HepG2 (cell line): Measurements from ENCODE around the gene ADAMTS13. TPM values are rescaled to one million over a fixed set of nuclear protein-coding genes. Genes with fewer than 3 reads are reported as not detected.

ENCODE experiments used
- ATAC-seq: fragments of 200-7000 bp; cut with Tn5 transposase; 3 replicates; pipeline ENCODE4 v1.9.1; 2020; ENCODE audit warnings: mild to moderate bottlenecking, moderate library complexity
- BruUV-seq: library from RNA; stranded (reverse); fragments of 400-500 nt; replicated peaks from 2 replicates; lab custom pipeline; 2021; lab: Mats Ljungman, UMichigan
- CTCF ChIA-PET: fragments of 300-600 bp; formaldehyde crosslinking; extraction: SDS; loops from one replicate; lab custom pipeline; 2021; ENCODE audit warnings: low total read pairs, inconsistent platforms, low intra/inter-chr PET ratio; lab: Yijun Ruan, JAX
- POLR2A ChIA-PET: fragments of 350-600 bp; sonication (Branson Sonifier 250); formaldehyde crosslinking; loops from one replicate; lab custom pipeline; 2020; ENCODE audit warnings: antibody characterized with exemption, inconsistent platforms; lab: Yijun Ruan, JAX
- DNase-seq: peaks from one replicate; pipeline ENCODE4 v3.0.0-alpha.2; 2015; ENCODE audit warnings: low spot score
- FAIRE-seq: peaks from 3 replicates; lab custom pipeline; 2011; peaks lifted over from hg19 to GRCh38; lab: Jason Lieb, UNC
- H2AFZ ChIP-seq: one replicate; pipeline ENCODE4 v1.6.1; 2011; ENCODE audit warnings: low read length, inconsistent platforms
- H3K27ac ChIP-seq: fragments of 300-600 bp; 3 replicates; pipeline ENCODE4 v1.8.0; 2011; ENCODE audit warnings: mixed run types, mild to moderate bottlenecking, mixed read lengths, low read length, inconsistent platforms; ENCODE audit not compliant: insufficient read depth; ENCODE audit errors: extremely low read length
- H3K27me3 ChIP-seq, 2 experiments: fragments of 200-600 bp in 1 of 2; 2 replicates in 1 of 2; 3 replicates in 1 of 2; pipeline versions ENCODE4 v1.6.0 to v1.8.0; 2011; ENCODE audit warnings: low read length in 2 of 2, mild to moderate bottlenecking in 2 of 2, moderate library complexity in 2 of 2, inconsistent platforms in 1 of 2; ENCODE audit not compliant: insufficient read depth in 2 of 2, control insufficient read depth in 1 of 2
- H3K36me3 ChIP-seq, 2 experiments: fragments of 200-600 bp in 1 of 2; replicated peaks in 1 of 2; 2 replicates in 1 of 2; 3 replicates in 1 of 2; pipeline versions ENCODE4 v1.5.1 to v1.8.0; 2011; ENCODE audit warnings: low read length in 2 of 2, inconsistent platforms in 1 of 2; ENCODE audit not compliant: insufficient read depth in 2 of 2, control insufficient read depth in 1 of 2
- H3K4me1 ChIP-seq: 2 replicates; pipeline ENCODE4 v1.5.1; 2012; ENCODE audit warnings: low read length, inconsistent platforms; ENCODE audit not compliant: insufficient read depth
- H3K4me2 ChIP-seq: 2 replicates; pipeline ENCODE4 v1.6.0; 2011; ENCODE audit warnings: low read depth, low read length, inconsistent platforms
- H3K4me3 ChIP-seq, 3 experiments: fragments of 200-600 bp in 1 of 3; sonication (generic), shearing (Covaris generic) in 1 of 3; replicated peaks in 1 of 3; 2 replicates each; pipeline ENCODE4 v1.5.1; 2011 to 2016; ENCODE audit warnings: low read length in 3 of 3, inconsistent platforms in 2 of 3, low read depth in 2 of 3, mild to moderate bottlenecking in 2 of 3, control low read depth in 1 of 3, mixed read lengths in 1 of 3; ENCODE audit not compliant: insufficient read depth in 1 of 3
- H3K79me2 ChIP-seq: one replicate; pipeline ENCODE4 v1.6.1; 2011; ENCODE audit warnings: low read length, inconsistent platforms; ENCODE audit not compliant: insufficient read depth
- H3K9ac ChIP-seq: 2 replicates; pipeline ENCODE4 v1.6.0; 2011; ENCODE audit warnings: mild to moderate bottlenecking, low read depth, low read length, inconsistent platforms; ENCODE audit not compliant: insufficient read depth
- H3K9me3 ChIP-seq: 2 replicates; pipeline ENCODE4 v1.5.1; 2012; ENCODE audit warnings: mild to moderate bottlenecking, low read length
- H4K20me1 ChIP-seq: 2 replicates; pipeline ENCODE4 v1.6.0; 2011; ENCODE audit warnings: inconsistent platforms, mild to moderate bottlenecking, low read length, moderate library complexity; ENCODE audit not compliant: insufficient read depth
- HMGA1 ChIP-seq: sonication (generic); formaldehyde crosslinking; conservative IDR thresholded peaks from 2 replicates; pipeline ENCODE4 v1.4.0; 2020; ENCODE audit warnings: missing genetic modification reagents
- HNF4A ChIP-seq: sonication (generic); formaldehyde crosslinking; IDR thresholded peaks from 2 replicates; pipeline ENCODE4 v1.4.0; 2020; ENCODE audit warnings: missing genetic modification reagents
- HNRNPL ChIP-seq: fragments of 200-400 bp; formaldehyde crosslinking; IDR thresholded peaks from 2 replicates; pipeline ENCODE4 v1.6.1; 2017; ENCODE audit warnings: mild to moderate bottlenecking, low read depth, low read length
- MAF1 ChIP-seq: sonication (generic); formaldehyde crosslinking; IDR thresholded peaks from 2 replicates; pipeline ENCODE4 v1.5.0; 2020; ENCODE audit warnings: missing genetic modification reagents, borderline replicate concordance
- NPAS2 ChIP-seq: sonication (generic); formaldehyde crosslinking; IDR thresholded peaks from 2 replicates; pipeline ENCODE4 v1.8.0; 2022; ENCODE audit warnings: mild to moderate bottlenecking, missing genetic modification reagents, borderline replicate concordance
- PCBP1 ChIP-seq: fragments of 200-400 bp; formaldehyde crosslinking; IDR thresholded peaks from 2 replicates; pipeline ENCODE4 v1.6.1; 2017; ENCODE audit warnings: mild to moderate bottlenecking, low read depth, low read length, borderline replicate concordance
- PHF21A ChIP-seq: sonication (generic); formaldehyde crosslinking; IDR thresholded peaks from 2 replicates; pipeline ENCODE4 v1.5.0; 2020; ENCODE audit warnings: mild to moderate bottlenecking, missing genetic modification reagents
- RARA ChIP-seq: IDR thresholded peaks from 2 replicates; pipeline ENCODE4 v1.6.1; 2016; ENCODE audit warnings: missing genetic modification reagents, missing compliant biosample characterization
- RBFOX2 ChIP-seq: fragments of 200-400 bp; formaldehyde crosslinking; IDR thresholded peaks from 2 replicates; pipeline ENCODE4 v1.6.1; 2017; ENCODE audit warnings: low read depth, mild to moderate bottlenecking, low read length
- REXO4 ChIP-seq: sonication (generic); formaldehyde crosslinking; IDR thresholded peaks from 2 replicates; pipeline ENCODE4 v1.8.0; 2022; ENCODE audit warnings: missing genetic modification reagents, mild to moderate bottlenecking, borderline replicate concordance
- SMC3 ChIP-seq: IDR thresholded peaks from 2 replicates; pipeline ENCODE4 v1.6.1; 2011; ENCODE audit warnings: low read length, improper control_type of control experiment
- YEATS4 ChIP-seq: sonication (generic); formaldehyde crosslinking; IDR thresholded peaks from 2 replicates; pipeline ENCODE4 v1.4.0; 2020; ENCODE audit warnings: missing genetic modification reagents, borderline replicate concordance
- ZC3H4 ChIP-seq: sonication (generic); formaldehyde crosslinking; IDR thresholded peaks from 2 replicates; pipeline ENCODE4 v1.4.0; 2020; ENCODE audit warnings: missing genetic modification reagents, borderline replicate concordance
- ZNF260 ChIP-seq: sonication (generic); formaldehyde crosslinking; IDR thresholded peaks from 2 replicates; pipeline ENCODE4 v1.4.0; 2020; ENCODE audit warnings: missing genetic modification reagents, low read depth, mild to moderate bottlenecking, borderline replicate concordance
- ZNF543 ChIP-seq: sonication (generic); formaldehyde crosslinking; IDR thresholded peaks from 2 replicates; pipeline ENCODE4 v1.4.0; 2020; ENCODE audit warnings: mild to moderate bottlenecking, missing genetic modification reagents
- ZNF687 ChIP-seq: sonication (generic); formaldehyde crosslinking; IDR thresholded peaks from 2 replicates; pipeline ENCODE4 v1.5.1; 2020; ENCODE audit warnings: mild to moderate bottlenecking, missing genetic modification reagents, moderate library complexity
- WGBS: methylation state at CpG from one replicate; pipeline ENCODE4 v1.1.6; 2017; ENCODE audit warnings: low lambda C conversion rate; 5-methylcytosine and 5-hydroxymethylcytosine counted together
- in situ Hi-C: cut with HindIII; loops from 2 replicates; pipeline ENCODE4 v1.10.0; 2017; ENCODE audit warnings: low pct_unique_long_range_greater_than_20kb; ENCODE audit not compliant: extremely low pct_ligation_motif_present
- intact Hi-C: fragments of 100-400 bp; cut with micrococcal nuclease; formaldehyde crosslinking; loops from one replicate; pipeline ENCODE4 v1.10.0; 2022; ENCODE audit not compliant: unreplicated experiment
- polyA plus RNA-seq, 8 experiments: library from polyadenylated mRNA; depleted of rRNA in 3 of 8; stranded (reverse) in 7 of 8; unstranded in 1 of 8; fragments of >200 nt; fragmentation: Illumina TruSeq in 4 of 8; extraction: Trizol in 4 of 8; gene quantifications; 2 replicates each; pipeline versions ENCODE4 v1.2.1 to v1.2.3, GENCODE V29; 2011 to 2016; ENCODE audit warnings: low read depth in 4 of 8, missing spikeins in 1 of 8, mixed read lengths in 1 of 8; ENCODE audit not compliant: insufficient read depth in 1 of 8
- total RNA-seq, 5 experiments: library from RNA; depleted of rRNA; stranded (reverse); fragments of >200 nt; fragmentation: Illumina TruSeq; extraction: Trizol; gene quantifications; 2 replicates each; pipeline ENCODE4 v1.2.3, GENCODE V29; 2016; ENCODE audit warnings: low read depth in 1 of 5
- TF ChIP-seq, protein P1 (sequence below): sonication (generic); formaldehyde crosslinking; IDR thresholded peaks from 2 replicates; pipeline ENCODE4 v1.5.1; 2020; ENCODE audit warnings: missing genetic modification reagents, mild to moderate bottlenecking, borderline replicate concordance

The ADAMTS13 gene
- total and polyA plus RNA-seq, 2 of the 13 experiments (the other 11 are each of a cell fraction or from before 2014, with no cell fraction given): 0.91 to 4.5 TPM

- no TSS peak for BruUV-seq
- H3K27ac ChIP-seq: no peak overlapping the region
- no peak for FAIRE-seq
- no peak for TF ChIP-seq ZNF543 (CRISPR knock-in tag)
- TF ChIP-seq PCBP1: no peak
- TF ChIP-seq SMC3: no peak
- TF ChIP-seq YEATS4: no peak
- peak; percentile 91 for TF ChIP-seq HNRNPL
- TF ChIP-seq, protein P1, sequence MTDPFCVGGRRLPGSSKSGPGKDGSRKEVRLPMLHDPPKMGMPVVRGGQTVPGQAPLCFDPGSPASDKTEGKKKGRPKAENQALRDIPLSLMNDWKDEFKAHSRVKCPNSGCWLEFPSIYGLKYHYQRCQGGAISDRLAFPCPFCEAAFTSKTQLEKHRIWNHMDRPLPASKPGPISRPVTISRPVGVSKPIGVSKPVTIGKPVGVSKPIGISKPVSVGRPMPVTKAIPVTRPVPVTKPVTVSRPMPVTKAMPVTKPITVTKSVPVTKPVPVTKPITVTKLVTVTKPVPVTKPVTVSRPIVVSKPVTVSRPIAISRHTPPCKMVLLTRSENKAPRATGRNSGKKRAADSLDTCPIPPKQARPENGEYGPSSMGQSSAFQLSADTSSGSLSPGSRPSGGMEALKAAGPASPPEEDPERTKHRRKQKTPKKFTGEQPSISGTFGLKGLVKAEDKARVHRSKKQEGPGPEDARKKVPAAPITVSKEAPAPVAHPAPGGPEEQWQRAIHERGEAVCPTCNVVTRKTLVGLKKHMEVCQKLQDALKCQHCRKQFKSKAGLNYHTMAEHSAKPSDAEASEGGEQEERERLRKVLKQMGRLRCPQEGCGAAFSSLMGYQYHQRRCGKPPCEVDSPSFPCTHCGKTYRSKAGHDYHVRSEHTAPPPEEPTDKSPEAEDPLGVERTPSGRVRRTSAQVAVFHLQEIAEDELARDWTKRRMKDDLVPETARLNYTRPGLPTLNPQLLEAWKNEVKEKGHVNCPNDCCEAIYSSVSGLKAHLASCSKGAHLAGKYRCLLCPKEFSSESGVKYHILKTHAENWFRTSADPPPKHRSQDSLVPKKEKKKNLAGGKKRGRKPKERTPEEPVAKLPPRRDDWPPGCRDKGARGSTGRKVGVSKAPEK (CRISPR knock-in tag): 0 out of 2 replicates have a peak, but pooled peaks have one; percentile 36
- no peak for TF ChIP-seq ZNF260
- no peak for TF ChIP-seq NPAS2
- TF ChIP-seq RARA (CRISPR knock-in tag): no peak
- TF ChIP-seq RBFOX2: peak; percentile 34; the same call in 1 of the 2 replicates
- TF ChIP-seq ZNF687 (CRISPR knock-in tag): peak; percentile 84
- no peak for TF ChIP-seq REXO4 (CRISPR knock-in tag)
- no peak for TF ChIP-seq ZC3H4 (CRISPR knock-in tag)
- TF ChIP-seq PHF21A (CRISPR knock-in tag): 0 out of 2 replicates have a peak, but pooled peaks have one; percentile 15
- TF ChIP-seq HNF4A (CRISPR knock-in tag): peak; percentile 82
- no peak for TF ChIP-seq MAF1 (CRISPR knock-in tag)
- no peak for TF ChIP-seq HMGA1
Measured at GRCh38 chr9:133448487-133448972, 26.4 kb downstream of the ADAMTS13 start.

More at GRCh38 chr9:133448487-133448972, 26.4 kb downstream of the ADAMTS13 start:
- intact Hi-C loops: no loop called here
- Histone ChIP-seq H3K4me1 (peaks cover 24% of the 10 kb centered on the region), H3K27me3 (peaks cover 3 to 29% of the 10 kb centered on the region in 2 experiments; a peak in 3 of 5 replicates), H3K4me2 (peak overlapping the region; percentile 82), H3K79me2 (no peaks in the 10 kb centered on the region), H3K4me3 (peak overlapping the region in 2 of 3 experiments; percentile 36 to 66; a peak in 4 of 6 replicates), H2AFZ (no peak overlapping the region), H3K36me3 (no peaks in the 10 kb centered on the region), H4K20me1 (no peaks in the 10 kb centered on the region), H3K9ac (0 out of 2 replicates have a peak overlapping the region, but pooled peaks have one; percentile 11), H3K9me3 (no peaks in the 10 kb centered on the region)
- WGBS: 0% methylated on average over 4 of the region's 13 CpGs
- POLR2A ChIA-PET: interaction anchor here (1.9 to 2.1 kb wide), 2 partner anchors 11 to 30 kb away, joined by 4 to 16 read pairs; partner anchors contain the start of genes CACFD1 and REXO4
- ATAC-seq (peak; percentile 86), DNase-seq (peak; percentile 25)
- CTCF ChIA-PET: no interaction called here
- in situ Hi-C loops: no loop called here
